GM18858 (cell line): ENCODE measurements around the gene ETV1.

ENCODE experiments used
- ATAC-seq: cut with Tn5 transposase; IDR thresholded peaks from one replicate; pipeline ENCODE4 v1.9.1; 2021; ENCODE audit not compliant: unreplicated experiment

ETV1 gene

GRCh38 chr7:13988065-13988464 is 1.4 kb downstream of the ETV1 start:
- ATAC-seq: no peak

GRCh38 chr7:13987395-13987794 is 2.1 kb downstream of the ETV1 start:
- ATAC-seq: no peak

- no peak for ATAC-seq
Observed at GRCh38 chr7:13986208-13986607, 3.3 kb downstream of the ETV1 start.

DNA sequence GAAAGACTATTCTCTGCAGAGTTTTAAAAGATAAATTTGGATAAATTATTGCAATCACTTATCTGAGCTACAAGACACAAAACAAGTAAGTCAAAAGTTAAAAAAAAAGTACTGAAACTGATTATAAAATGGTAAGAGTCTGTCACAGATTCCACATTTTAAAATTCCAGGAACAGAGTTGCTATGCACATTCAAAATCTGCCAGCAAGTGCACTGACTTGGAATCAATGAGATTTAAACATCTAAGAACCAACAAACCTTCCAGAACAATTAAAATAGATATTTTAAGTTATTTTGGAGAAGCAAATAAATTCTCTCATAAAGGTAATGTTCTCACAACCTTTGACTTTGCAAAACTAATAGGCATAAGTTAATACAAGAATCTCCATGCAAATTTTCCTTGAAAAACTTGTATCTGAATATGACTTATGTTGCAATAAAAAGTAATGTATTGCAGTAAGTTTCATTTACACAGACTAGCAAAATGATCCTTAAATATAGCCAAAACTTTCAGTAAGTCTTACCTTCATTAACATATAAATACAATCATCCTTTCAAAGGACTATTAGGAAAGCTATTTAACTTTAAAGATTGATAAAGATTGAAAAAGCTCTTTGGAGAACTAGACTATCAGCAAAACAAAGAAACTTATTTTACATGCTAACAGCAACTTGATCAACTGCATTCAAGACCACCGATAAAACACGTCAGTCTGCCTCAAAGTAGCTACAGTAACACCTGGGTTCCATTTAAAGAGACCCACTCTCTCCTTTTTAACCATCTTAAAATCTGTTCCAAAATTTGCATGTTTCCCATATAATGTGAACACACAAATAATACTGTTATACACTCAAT is 4.4 kb downstream of the ETV1 start:
- ATAC-seq: no peak

DNA sequence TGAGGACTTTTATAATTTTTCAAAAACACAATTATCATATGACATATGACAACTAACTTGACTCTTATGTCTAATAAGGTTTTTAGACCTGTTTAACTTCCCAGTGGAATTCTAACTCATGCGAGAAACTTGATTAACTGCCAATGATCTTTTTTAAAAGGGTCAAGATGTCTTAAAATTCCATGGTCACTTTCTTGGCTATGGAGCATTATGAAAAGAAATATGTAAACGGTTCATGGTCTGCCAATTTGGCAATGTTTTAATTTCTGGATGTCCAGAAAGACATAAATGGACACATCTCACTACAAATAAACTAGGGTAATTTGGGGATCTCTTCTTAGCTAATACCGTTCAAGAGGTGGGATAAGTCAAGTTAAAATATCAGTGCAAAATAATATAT is 5.4 kb downstream of the ETV1 start:
- ATAC-seq: no peak

DNA sequence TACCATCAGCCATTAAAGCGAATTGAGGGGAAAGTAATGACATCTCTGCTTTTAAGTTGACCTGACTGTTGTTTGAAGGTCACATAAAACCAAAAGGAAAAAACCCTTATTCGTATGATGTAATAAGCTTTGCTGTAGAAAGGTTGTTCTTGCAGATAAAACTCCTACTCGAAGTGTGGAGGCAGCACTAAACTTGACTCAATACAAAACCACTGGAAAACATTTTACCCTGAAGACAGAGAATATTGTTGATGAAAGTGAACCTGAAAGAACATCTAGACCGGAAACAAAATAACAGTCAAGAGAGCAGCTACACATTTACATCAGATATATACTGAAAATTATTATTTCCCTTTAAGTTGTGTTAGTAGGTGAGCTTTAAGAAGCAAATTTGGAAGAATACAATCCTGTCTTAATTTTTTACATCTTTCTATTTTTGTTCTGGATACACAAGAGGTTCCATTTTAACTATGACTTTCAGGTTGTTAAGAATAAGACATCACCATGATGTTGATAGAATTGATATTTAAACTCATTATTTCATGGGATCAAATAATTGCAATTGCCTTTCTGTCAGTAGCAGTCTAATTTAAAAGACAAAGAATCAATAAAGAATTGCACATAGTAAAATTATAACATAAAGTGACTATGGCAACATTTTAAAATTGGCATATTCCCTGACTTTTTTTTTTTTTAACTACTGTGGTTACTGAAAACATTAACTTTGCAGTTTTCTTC is 6.4 kb downstream of the ETV1 start:
- no peak for ATAC-seq

DNA sequence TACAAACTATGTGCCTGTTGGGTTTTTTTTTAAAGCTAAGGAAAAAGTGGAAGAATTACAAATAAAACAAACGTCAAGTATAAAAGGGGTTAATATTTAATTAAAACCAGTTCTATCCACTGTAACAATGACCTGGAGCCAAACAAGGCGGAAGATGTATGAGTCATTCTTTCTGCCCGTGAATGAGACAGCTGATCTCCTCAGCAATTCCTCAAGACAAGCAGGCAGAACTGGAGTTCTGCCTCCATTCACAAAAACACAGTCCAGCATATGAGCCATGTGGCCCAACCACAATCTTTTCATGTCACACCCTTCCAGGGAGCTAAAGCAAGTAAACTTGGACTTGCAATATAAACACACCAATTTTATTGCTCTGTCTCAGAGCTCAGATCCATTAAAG is 8.4 kb downstream of the ETV1 start:
- ATAC-seq: no peak

DNA sequence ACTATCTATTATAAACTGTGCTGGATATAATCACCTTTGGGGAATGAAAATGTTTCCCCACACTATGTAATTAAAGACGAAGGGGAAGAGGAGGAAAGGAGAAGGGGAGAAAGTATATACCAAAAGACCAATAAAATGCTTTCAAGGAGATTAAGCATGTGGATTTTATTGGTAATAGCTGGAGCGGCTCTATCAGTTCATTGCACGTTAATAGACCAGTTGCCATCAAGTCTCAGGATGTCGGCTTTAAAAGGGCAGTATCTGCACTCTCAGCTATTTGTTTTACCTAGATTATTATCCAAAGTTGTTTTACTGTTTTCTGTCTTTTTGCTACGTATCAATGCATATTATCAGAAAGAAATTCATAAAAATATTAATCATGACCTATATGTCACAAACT is 9.0 kb downstream of the ETV1 start:
- no peak for ATAC-seq

GRCh38 chr7:13979671-13980435 is 9.6 kb downstream of the ETV1 start:
- ATAC-seq: no peak

- ATAC-seq: no peak
Observed at GRCh38 chr7:13976594-13976993, 12.9 kb downstream of the ETV1 start.

DNA sequence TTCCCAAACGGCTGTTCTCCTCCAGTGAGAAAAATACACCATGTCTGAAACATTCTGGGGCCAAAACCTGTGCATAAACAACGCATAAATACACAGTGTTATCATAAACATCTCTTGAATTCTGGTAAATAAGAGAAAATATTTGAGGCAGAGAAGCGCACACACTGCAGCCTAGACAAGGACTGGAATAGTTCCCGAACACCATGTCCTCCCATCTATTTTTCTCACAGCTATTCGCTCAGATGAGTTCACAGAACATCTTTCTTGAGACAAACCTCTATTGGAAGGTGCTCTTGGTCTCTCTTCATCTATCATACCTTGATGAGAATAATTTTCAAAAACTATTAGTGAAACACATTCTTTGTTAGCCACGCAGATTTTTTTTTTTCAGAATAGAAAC is 24.4 kb downstream of the ETV1 start:
- ATAC-seq: no peak

GRCh38 chr7:13963925-13964324 is 25.5 kb downstream of the ETV1 start:
- no peak for ATAC-seq

DNA sequence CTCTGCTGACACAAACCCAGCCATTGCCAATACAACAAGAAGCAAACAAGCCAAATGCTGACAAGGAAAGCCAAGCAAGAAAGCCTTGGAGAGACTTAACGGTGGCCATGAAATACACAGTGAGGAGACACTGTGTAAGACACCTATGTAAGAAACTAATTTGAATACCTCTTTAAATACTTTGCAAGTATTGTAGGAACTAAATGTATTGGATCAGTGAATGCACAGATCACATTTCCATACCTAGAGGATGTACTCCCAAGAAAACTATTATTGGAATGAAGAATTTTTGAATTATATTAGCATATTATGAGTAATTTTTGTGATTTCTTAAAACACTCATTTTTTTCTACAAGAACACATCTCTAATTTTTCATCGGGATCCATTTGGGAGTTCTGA is 34.0 kb downstream of the ETV1 start:
- no peak for ATAC-seq

DNA sequence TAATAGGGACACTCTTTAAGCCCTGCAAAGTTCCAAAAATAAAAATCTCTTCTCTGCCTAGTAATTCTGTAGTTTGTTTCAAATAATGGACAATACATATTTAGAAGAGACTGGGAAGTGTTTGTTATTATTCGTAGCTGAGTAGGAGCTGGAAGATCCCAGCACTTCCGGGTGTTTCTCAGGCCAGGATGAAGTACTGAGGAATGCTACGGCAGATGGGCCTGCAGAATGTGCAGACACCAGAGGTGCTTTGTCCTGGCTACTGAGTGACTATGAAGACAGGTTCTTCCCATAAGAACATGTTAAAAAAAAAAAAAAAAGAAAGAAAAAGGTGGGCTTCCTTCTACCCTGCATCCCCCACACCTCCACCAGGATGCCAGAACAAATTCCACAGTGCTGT is 36.1 kb downstream of the ETV1 start:
- no peak for ATAC-seq

- no peak for ATAC-seq
Observed at GRCh38 chr7:13952921-13953320, 36.5 kb downstream of the ETV1 start.

DNA sequence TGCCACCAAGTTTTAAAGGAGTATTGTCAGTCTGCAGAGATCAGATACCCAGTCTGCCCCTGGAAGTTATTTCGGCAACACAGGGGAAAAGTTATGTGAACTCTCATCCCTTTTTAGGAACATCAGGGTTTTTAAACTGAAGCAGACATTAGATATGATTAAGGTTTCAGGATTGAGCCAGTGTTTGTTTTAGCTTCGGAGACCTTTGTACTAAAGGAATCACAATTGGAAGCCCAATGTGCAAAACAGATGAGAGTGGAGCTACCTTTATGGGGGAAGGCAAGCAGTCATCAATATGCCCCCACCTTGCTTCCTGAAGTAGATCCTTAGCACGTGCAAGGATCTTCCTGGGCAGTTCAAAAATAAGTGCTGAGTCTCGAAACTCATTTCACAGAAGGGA is 39.5 kb downstream of the ETV1 start:
- ATAC-seq: no peak

DNA sequence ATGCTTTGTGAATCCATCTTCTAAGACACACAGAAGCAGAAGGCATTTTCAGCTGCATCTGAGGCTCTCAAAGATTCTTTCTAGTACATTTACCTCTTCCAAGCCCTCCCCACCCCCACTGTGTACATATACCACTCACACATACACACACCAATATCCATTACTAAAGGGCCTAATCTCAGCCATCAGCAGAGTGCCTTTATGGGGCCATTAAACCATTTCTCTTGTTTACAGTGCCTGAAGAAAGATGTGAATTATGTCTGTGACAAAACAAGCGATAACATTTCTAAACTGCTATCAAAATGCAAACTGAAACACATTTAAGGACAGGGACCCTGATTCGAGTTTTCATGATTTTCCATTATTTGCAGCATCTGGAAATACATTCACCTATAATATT is 40.0 kb downstream of the ETV1 start:
- ATAC-seq: no peak

GRCh38 chr7:13948019-13948801 is 41.3 kb downstream of the ETV1 start:
- no peak for ATAC-seq

GRCh38 chr7:13947535-13947934 is 41.9 kb downstream of the ETV1 start:
- ATAC-seq: no peak

DNA sequence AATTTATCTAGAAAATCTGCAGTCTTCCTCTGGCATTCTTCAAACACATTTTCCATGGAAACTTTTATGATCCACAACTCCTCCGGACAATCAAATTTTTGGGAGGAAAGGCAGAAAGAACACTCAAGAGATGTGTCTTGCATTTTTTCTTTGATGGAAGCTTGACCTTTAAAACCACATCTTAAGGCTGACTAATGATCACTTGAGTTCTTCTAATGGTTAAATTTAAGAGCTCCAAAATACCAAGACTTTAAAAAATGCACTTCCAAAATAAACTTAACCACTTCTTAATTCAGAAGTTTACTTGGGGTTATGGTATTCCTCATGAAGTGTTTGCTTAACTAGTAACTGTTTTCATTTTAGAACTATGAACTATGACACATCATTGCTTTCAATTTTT is 43.3 kb downstream of the ETV1 start:
- no peak for ATAC-seq

DNA sequence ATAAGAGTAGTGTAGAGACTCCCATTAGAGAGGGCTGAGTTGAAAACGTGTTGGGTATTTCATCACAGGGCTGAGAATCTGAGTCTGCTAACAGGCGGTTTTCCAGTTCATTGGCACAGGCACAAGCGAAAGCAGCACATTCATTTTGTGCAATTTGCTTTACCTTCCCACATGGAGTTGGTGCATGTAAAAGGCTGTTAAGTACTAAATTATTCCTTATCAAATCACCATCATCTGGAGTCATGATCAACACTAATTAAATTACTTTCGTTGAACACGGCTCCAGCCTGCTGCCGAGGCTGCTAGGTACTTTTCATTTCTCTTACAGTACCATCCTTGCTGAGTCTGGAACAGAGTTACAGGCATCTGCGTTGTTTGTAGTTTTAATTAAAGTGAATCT is 43.8 kb downstream of the ETV1 start:
- ATAC-seq: no peak
